GM23248 (cell line): ENCODE measurements around the gene LILRA6. TPM values are rescaled to one million over a fixed set of nuclear protein-coding genes. Genes with fewer than 3 reads are reported as not detected.
"Not testable (repeated sequence)": the region's sequence is repeated elsewhere in the genome, so short reads cannot be mapped to it uniquely, and the experiment has no call there.

Experiments
- DNase-seq: peaks from one replicate; pipeline ENCODE4 v3.0.0-alpha.2; 2015
- H2AFZ ChIP-seq: fragments of 200-600 bp; sonication (generic); 2 replicates; pipeline ENCODE4 v1.6.1; 2016; ENCODE audit warnings: antibody characterized with exemption
- H3F3A ChIP-seq: fragments of 200-600 bp; sonication (generic); 2 replicates; pipeline ENCODE4 v1.6.1; 2016; ENCODE audit warnings: mild to moderate bottlenecking, antibody characterized with exemption, mixed run types; ENCODE audit not compliant: insufficient read depth
- H3K27ac ChIP-seq: fragments of 200-600 bp; sonication (generic); 2 replicates; pipeline ENCODE4 v1.5.1; 2016; ENCODE audit warnings: mild to moderate bottlenecking
- H3K27me3 ChIP-seq: fragments of 200-600 bp; sonication (generic); replicated peaks from 2 replicates; pipeline ENCODE4 v1.6.1; 2016; ENCODE audit warnings: mild to moderate bottlenecking; ENCODE audit not compliant: insufficient read depth
- H3K36me3 ChIP-seq: fragments of 200-600 bp; sonication (generic); 2 replicates; pipeline ENCODE4 v1.6.1; 2016; ENCODE audit warnings: low read depth, mild to moderate bottlenecking
- H3K4me1 ChIP-seq: fragments of 200-600 bp; sonication (generic); 2 replicates; pipeline ENCODE4 v1.6.1; 2016; ENCODE audit warnings: mild to moderate bottlenecking; ENCODE audit not compliant: insufficient read depth
- H3K4me2 ChIP-seq: fragments of 200-600 bp; sonication (generic); one replicate; pipeline ENCODE4 v1.6.1; 2016; ENCODE audit warnings: mild to moderate bottlenecking; ENCODE audit not compliant: unreplicated experiment
- H3K4me3 ChIP-seq: fragments of 200-600 bp; sonication (generic); 2 replicates; pipeline ENCODE4 v1.5.1; 2016; ENCODE audit warnings: mild to moderate bottlenecking
- H3K79me2 ChIP-seq: fragments of 200-600 bp; sonication (generic); 2 replicates; pipeline ENCODE4 v1.6.1; 2016; ENCODE audit warnings: mild to moderate bottlenecking; ENCODE audit not compliant: insufficient read depth
- H3K9ac ChIP-seq: fragments of 200-600 bp; sonication (generic); 2 replicates; pipeline ENCODE4 v1.6.1; 2016; ENCODE audit warnings: mild to moderate bottlenecking
- H3K9me2 ChIP-seq: fragments of 200-600 bp; sonication (generic); 2 replicates; pipeline ENCODE4 v1.6.1; 2016; ENCODE audit warnings: mixed run types, mild to moderate bottlenecking, moderate library complexity; ENCODE audit not compliant: insufficient read depth
- H3K9me3 ChIP-seq: fragments of 200-600 bp; sonication (generic); one replicate; pipeline ENCODE4 v1.6.1; 2017; ENCODE audit warnings: low read depth
- H4K20me1 ChIP-seq: fragments of 200-600 bp; sonication (generic); 2 replicates; pipeline ENCODE4 v1.6.0; 2016; ENCODE audit not compliant: insufficient read depth
- EZH2 ChIP-seq: fragments of 200-600 bp; sonication (generic); IDR thresholded peaks from 2 replicates; pipeline ENCODE4 v1.6.1; 2018; ENCODE audit warnings: antibody characterized with exemption, mild to moderate bottlenecking; ENCODE audit not compliant: insufficient read depth, poor library complexity, severe bottlenecking
- EZH2phosphoT487 ChIP-seq: fragments of 200-600 bp; sonication (generic); IDR thresholded peaks from 2 replicates; pipeline ENCODE4 v1.6.1; 2018; ENCODE audit warnings: antibody characterized with exemption, moderate library complexity, mild to moderate bottlenecking, low read depth; ENCODE audit not compliant: insufficient read depth
- WGBS, 2 experiments: methylation state at CpG; one replicate each; pipeline ENCODE4 v1.1.6; 2015 to 2017; ENCODE audit warnings: low lambda C conversion rate in 2 of 2, low coverage in 1 of 2; ENCODE audit errors: missing lambda C conversion rate in 2 of 2; 5-methylcytosine and 5-hydroxymethylcytosine counted together
- in situ Hi-C: fragments of 300-500 bp; cut with MboI; formaldehyde crosslinking; loops from 2 replicates; pipeline ENCODE4 v1.15.0; 2020
- polyA plus RNA-seq: library from polyadenylated mRNA; unstranded; fragments of >200 nt; fragmentation: Nextera tagmentation; extraction: Ambion mirVana; gene quantifications from 2 replicates; pipeline ENCODE4 v1.2.1, GENCODE V29; 2016
- total RNA-seq: library from RNA; depleted of rRNA; stranded (reverse); fragments of >200 nt; shearing (Covaris generic); gene quantifications from 2 replicates; pipeline ENCODE4 v1.2.3, GENCODE V29; 2014

Gene LILRA6
- total and polyA plus RNA-seq, 2 experiments from 2014 or later: not detected

DNA sequence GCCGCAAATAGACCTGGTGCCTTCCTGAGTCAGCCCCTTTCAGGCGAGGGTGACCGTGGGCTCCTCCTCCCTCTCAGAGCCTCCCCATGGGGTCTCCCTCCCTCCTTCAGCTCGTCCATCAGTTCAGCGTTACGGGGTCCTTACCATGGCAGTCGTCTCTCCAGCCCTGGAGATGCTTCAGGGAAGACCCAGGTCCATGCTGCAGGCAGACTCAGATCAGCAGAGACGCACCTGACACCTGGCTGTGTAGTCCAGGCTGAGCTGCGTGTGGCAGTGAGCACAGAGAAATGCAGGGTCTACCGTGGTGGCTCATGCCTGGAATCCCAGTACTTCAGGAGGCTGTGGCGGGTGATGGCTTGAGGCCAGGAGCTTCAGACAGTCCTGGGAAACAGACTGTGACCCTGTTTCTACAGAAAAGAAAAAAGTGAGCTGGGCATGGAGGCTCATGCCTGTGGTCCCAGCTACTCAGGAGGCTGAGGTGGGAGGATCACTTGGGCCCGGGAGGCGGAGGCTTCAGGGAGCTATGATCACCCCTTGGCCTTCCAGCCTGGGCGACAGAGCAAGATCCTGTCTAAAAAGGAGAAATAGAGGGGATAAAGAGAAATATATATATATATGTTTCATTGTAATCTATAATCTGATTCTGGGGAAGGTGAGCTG, 19.2 kb downstream of the LILRA6 start:
- DNase-seq, H3K27ac ChIP-seq, H4K20me1 ChIP-seq, H3K36me3 ChIP-seq, H3K9ac ChIP-seq, H3K4me3 ChIP-seq, H3K79me2 ChIP-seq, H3K4me1 ChIP-seq, H3K9me3 ChIP-seq, in situ Hi-C loops, H3F3A ChIP-seq, H2AFZ ChIP-seq, H3K9me2 ChIP-seq, H3K4me2 ChIP-seq, H3K27me3 ChIP-seq: not testable (repeated sequence)
- WGBS, 2 experiments: 49 to 61% methylated on average over 14 of the region's 14 CpGs

DNA sequence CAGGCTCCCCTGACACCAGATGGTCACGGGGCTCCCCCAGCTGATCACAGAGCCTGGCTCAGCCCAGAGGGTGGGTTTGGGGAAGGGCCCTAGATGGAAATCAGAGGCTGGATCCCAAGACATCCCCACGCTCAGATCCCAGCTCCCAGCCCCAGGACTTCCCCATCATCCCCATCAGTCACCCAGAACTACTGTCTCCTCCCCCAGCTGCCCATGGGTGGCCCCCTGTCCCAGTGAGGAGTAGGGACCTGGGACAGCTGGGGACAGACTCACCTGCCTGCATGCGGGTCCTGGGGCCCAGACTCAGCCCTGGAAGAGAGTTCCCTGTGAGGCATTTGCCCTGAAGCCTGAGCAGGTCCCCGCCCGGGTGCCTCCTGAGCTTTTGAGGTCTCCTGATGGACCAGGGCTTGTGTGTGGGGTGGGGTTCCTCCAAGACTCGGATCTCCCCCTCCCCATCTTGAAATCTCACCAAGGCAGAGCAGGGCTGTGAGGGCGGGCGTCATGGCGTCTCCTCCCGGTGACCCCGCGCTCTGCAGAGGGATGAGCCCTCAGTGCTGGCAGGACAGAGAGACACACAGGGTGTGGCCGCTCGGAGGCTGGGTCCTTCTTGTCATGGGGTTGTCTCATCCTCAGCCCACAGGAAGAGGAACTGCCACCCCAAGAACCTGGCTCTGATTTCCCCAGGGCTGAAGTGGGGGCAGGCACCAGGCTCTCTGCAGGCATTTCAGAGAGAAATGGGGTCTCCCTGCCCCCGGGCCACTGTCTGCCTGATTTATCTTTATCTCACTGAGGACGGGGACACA, 19.9 kb downstream of the LILRA6 start, which contains the start of gene LILRB3:
LILRB3 (minus strand) TSS at position 534 of the 803 bp plus-strand sequence; CDS start at position 503, 31 bp downstream.
- H3K4me1 ChIP-seq, H3K27me3 ChIP-seq, in situ Hi-C loops, H4K20me1 ChIP-seq, H3K4me2 ChIP-seq, H2AFZ ChIP-seq, H3K4me3 ChIP-seq, H3K27ac ChIP-seq, H3K9me2 ChIP-seq, H3F3A ChIP-seq, H3K36me3 ChIP-seq, DNase-seq, H3K9ac ChIP-seq, H3K9me3 ChIP-seq, H3K79me2 ChIP-seq: not testable (repeated sequence)
- 34 to 49% methylated on average over 14 to 15 of the region's 16 CpGs for WGBS, 2 experiments

DNA sequence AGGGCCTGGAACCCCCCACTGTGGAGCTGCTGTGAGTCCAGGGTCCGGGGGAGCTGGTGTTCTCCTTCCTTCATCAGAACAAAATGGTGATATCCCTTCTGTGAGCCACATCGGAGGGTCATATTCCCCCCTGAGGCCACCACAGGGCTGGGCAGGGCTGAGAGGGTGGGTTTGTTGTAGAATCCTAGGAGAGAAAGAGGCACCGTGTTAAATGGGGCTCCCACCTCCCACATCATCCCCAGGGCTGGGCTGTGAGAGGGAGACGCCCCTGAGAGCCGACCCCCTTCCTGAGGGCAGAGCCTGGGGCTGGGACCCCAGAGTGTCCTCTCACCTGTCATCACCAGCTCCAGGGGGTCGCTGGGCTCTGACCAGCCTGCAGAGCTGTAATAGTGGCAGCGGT, 20.6 kb downstream of the LILRA6 start:
- H2AFZ ChIP-seq, DNase-seq, H3K4me1 ChIP-seq, H3K4me2 ChIP-seq, H3K9ac ChIP-seq, H3K9me3 ChIP-seq, H4K20me1 ChIP-seq, in situ Hi-C loops, H3K27me3 ChIP-seq, H3F3A ChIP-seq, H3K36me3 ChIP-seq, H3K27ac ChIP-seq, H3K79me2 ChIP-seq, H3K9me2 ChIP-seq, H3K4me3 ChIP-seq: not testable (repeated sequence)
- WGBS, 2 experiments: 61 to 67% methylated on average over 6 to 7 of the region's 7 CpGs

DNA sequence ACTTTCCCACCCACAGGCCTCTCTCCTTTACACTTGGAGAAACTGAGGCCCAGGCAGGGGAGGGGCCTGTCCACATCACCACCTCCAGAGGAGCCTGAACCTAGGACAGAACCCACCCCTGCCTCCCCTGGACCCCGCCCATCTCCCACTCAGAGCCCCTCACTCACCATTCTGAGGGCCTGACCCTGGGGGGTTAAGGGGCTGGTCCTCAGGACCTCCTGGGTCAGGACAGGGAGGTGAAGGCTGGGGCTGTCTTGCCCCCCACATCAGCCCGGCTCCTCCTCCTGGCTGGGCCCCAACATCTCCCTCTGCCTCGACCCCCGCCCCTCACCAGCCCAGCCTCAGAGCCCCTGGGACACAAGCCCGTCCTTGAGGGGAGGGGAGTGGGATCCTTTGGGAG, 22.9 kb downstream of the LILRA6 start:
- WGBS, 2 experiments: 80 to 100% methylated on average over 1 of the region's 5 CpGs
- in situ Hi-C loops, H3K79me2 ChIP-seq: not testable (repeated sequence)

DNA sequence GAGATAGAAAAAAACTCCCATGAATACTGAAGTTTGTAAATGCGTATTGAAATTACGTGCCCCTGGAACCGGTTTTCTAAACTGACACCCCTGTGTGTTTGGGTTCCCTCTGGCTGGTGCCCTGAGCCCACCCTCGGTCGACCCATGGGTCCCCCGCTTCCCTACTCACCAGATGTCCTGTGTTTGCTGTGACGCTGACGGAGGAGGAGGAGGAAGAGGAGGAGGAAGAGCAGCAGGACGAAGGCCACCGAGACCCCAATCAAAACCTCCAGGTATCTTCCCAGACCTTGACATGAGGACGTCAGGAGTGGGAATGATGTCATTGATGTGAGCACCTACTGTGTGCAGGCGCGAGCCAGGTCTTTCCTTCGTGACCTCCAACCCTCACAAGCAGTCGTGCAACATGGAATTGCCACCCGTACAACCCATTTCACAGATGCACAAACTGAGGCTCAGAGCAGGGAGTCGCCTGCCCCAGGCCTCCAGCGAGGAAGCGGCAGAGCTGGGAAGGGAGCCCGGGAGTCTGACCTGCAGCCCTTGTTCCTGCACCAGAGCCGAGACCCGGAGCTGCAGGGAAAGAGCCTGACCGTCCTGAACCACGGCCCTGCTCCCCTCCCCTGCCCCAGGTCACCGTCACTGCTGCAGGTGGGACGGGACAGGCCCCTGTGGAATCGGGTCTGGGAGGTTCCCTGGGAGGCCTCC, 23.5 kb downstream of the LILRA6 start:
- H3K36me3 ChIP-seq: no peaks in the 10 kb centered on the region
- WGBS, 2 experiments: 86 to 87% methylated on average over 27 of the region's 27 CpGs
- no peaks in the 10 kb centered on the region for H4K20me1 ChIP-seq
- in situ Hi-C loops: no loop called here
- no peaks in the 10 kb centered on the region for H3K4me1 ChIP-seq
- H3K27ac ChIP-seq: no peak overlapping the region
- no peaks in the 10 kb centered on the region for H3F3A ChIP-seq
- H3K9me3 ChIP-seq: no peaks in the 10 kb centered on the region
- no peak for DNase-seq
- H3K79me2 ChIP-seq: no peaks in the 10 kb centered on the region
- H3K27me3 ChIP-seq: no peaks in the 10 kb centered on the region
- H3K4me3 ChIP-seq: no peak overlapping the region
- H3K4me2 ChIP-seq: no peak overlapping the region
- no peak for TF ChIP-seq EZH2phosphoT487
- TF ChIP-seq EZH2: no peak
- no peaks in the 10 kb centered on the region for H3K9me2 ChIP-seq
- H3K9ac ChIP-seq: no peak overlapping the region
- no peak overlapping the region for H2AFZ ChIP-seq

More for the DNA sequence above, 22.9 kb downstream of the LILRA6 start:
- H4K20me1 ChIP-seq, H3K27me3 ChIP-seq, H3K4me3 ChIP-seq, H3K4me1 ChIP-seq, H3K9me2 ChIP-seq, H3F3A ChIP-seq, H3K9me3 ChIP-seq, H3K9ac ChIP-seq, H3K27ac ChIP-seq, DNase-seq, H3K36me3 ChIP-seq, H2AFZ ChIP-seq, H3K4me2 ChIP-seq: not testable (repeated sequence)
